Ecto neural progenitor cell (in vitro differentiated cells): ENCODE results near the gene TGFA.
A peak's percentile ranks its signal among the peaks of the same experiment; 100 is the strongest.

ENCODE experiments used
- DNase-seq: peaks from one replicate; pipeline ENCODE4 v3.0.0-alpha.2; 2018; ENCODE audit warnings: low spot score

The TGFA gene

DNA sequence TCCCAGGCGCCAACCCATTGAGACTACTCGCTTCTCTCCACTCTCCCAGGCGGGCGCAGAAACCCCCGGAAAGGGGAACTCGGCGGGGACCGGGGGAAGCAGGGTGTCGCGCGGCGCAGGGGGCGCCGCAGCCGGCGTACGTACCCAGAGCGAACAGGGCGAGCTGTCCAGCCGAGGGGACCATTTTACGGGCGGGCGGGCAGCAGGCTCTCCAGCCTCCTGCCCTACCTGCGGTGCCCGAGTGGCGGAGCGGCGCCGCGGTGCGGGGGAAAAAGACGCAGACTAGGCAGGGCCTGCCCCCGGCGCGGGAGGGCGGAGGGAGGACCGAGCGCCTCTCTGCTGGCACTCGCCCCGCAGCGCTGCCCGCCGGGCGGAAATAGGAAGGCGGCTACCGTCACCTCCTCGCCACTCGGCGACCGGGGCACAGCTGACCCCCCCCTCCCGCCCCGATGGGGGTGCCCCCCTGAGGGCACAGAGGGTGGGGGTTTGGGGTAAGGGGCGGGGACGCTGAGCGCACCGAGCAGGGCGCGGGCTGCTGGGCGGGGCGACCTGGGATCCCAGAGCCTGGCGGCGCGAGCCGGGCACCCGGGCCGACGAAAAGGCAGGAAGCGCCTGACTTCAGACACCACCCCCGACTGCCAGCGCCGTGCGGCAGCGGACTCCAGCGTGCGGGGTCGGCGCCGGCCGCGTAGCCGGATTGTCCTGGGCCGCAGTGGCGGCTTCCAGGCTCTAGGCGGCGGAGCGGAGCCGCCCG lies at the start of gene TGFA:
Gene TGFA (minus strand): TSS at position 243 of the 754 bp plus-strand sequence. CDS start 59 bp downstream, at position 184.
- peak; percentile 90 for DNase-seq

DNA sequence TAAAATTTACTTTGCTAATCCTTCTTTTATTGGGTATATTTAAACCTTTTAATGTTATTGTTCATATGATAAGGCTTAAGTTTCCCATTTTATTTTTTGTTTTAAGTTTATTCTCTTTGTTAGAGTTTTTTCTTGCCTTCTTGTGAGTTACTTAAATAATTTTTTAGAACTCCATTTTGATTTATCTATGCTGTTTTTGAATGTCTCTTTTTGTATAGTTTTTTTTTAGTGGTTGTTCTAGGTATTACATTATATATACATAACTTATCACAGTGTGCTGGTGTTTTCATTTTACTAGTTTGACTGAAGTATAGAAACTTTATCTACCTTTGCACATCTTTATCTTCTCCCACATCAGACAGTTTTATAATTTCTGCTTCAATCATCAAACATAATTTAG lies 49.4 kb upstream of the TGFA start:
- no peak for DNase-seq

DNA sequence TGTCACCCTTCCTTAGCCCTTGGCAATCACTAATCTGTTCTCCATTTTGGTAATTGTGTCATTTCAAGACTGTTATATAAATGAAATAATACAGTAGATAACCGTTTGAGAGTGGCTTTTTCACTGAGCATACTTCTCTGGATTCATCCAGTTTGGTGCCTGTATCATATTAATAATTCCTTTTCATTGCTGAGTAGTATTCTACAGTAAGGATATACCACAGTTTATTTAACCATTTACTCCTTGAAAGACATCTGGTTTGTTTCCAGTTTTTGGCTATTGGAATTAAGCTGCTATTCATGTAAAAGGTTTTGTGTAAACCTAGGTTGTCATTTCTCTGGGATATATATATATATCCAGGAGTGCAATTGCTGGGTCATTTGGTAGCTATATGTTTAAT lies 44.6 kb upstream of the TGFA start:
- DNase-seq = no peak

DNA sequence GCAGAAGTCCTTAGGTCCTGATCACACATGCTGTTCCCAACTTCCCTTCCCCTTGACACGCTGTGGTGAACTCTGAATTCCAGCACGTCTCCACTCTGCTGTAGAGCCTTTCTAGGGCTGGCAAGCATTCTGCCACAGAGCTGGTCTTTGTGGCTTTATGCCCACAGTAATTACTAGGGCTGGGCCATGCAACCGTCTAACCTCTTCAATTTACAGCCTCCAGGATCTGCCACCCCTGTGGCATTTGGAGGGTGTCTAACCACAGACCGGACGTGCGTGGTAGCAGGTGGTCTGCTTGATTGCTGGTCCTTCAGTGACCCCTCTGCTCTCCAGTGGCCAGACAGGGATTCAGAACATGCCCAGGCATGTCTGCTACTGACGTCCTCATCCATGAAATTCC lies 43.1 kb upstream of the TGFA start:
- DNase-seq = no peak

DNA sequence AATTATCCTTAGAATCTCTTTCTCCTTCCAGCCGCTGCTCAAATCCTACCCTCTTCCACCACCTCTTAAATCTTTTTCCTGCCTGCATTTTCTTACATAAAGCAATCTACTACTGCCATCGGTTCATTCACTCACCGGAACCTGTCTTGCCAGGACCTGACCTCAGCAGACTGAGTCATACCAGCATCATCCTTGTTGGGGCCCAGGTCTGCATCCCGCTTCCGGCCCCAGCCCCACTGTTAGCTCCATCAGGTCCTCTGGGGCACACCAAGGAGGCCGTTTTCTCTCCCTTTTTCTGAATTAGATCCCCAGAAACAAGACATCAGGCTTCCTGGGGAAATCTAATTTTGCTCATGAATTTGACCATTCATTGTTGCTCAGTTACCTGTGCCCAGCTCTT lies 42.7 kb upstream of the TGFA start:
- DNase-seq = no peak

DNA sequence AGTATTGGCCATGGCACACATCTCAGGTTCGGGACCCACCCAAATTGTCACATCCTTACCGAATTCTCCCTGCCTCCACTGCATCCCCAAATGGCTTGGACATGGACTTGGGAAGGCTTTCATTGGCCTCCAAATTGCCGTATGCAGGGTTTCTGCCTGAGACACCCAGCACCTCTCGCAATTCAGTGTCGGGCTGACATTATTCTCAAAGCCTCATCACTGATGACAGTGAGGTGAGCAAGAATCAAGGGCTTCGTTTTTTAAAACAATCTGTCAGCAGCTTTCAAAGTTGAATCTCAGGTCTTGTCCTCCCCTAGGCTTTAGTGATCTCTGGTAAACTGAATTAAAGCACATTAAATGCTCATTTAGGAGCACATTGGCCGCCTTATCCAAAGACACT lies 29.5 kb upstream of the TGFA start:
- DNase-seq = no peak

DNA sequence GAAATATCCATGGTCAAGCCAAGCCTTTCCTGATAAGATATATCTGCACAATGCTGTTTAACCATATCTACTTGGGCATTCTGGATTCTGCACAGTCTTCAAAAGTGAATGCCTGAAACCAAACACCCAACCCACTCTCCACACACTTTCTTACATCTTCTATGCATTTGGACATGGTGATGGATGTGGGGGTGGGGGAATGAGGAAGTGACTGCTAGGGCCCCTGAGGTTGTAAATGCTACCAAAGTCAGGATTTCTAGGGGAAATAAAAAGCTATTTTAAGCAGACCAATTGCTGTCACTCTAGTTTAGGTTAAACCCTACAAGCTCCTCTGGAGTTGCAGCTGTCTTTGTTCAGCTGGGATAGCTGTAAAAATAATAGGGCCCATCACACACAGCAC lies 26.7 kb upstream of the TGFA start:
- no peak for DNase-seq

DNA sequence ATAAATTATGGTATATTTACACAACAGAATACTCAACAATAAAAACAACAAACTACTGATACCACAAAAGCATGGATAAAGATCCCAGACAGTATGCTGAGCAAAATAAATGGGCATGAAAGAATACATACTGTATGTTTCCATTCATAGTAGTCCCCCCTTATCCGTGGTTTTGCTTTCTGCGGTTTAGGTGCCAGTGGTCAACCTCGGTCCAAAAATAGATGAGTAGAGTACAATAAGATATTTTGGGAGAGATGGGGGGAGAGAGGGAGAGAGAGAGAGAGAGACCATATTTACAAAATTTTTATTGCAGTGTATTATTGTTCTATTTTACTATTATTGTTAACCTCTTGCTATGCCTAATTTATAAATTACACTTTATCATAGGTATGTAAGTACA lies 21.0 kb upstream of the TGFA start:
- no peak for DNase-seq

DNA sequence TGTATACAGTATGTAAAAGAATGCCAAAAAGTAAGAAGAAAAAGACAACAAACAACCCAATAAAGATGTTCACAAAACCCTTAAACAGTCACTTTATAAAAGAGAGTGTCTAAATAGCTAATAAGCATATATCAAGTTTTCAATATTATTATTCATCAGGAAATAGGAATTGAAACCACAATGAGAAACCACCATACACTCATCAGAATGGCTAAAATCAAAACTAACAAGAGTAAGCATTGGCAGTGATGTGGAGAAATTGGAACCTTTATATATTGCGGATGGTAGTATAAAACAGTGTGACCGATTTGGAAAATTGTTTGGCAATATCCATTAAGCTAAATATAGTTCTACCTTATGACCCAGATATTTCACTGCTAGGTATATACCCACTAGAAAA lies 20.5 kb upstream of the TGFA start:
- no peak for DNase-seq

DNA sequence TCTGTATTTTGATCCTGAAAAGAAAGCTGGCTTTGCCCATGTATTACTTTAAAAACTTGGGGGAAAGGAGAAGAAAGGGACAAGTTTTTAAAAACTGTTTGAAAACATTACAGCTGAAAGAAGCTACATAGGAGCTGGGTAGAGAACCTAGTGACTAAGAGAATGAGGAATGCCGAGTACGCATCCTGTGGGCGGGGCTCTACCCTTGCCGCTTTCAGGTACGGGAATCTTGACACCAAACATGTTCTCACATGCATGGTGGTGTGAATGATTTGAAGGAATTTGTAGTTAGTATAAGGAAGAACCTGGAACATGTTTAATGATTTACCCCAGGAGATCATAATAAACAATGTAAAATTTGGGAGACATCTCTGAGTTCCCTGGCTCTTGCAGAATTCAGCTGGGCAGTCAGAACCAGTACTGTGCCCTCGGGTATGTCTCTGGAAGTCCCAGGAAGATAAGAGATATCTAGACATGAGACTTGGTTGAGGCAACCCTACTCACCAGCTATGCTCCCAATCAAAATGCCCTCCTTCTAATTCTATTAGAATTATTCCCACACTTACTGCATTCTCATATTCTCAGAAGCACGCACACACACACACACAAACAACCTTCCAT lies 16.5 kb upstream of the TGFA start:
- no peak for DNase-seq

DNA sequence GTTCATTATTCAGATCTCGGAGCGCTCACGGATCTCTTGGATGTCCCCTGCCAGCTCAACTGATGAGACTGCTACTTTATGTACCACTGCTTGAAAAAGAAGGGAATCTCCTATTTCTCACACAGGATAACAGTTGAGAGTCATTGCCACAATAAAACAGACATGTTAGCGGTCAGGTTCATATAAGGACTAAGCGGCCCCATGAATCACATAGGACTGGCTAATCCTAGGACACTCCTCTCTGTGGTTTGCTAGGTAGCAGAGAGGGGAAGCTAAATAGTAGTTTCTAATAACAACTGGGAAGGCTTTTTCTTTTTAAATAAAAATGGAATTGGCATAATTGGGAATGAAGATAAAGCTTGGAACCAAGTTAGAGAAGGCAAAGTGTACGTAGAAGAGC lies 15.9 kb upstream of the TGFA start:
- DNase-seq = no peak

DNA sequence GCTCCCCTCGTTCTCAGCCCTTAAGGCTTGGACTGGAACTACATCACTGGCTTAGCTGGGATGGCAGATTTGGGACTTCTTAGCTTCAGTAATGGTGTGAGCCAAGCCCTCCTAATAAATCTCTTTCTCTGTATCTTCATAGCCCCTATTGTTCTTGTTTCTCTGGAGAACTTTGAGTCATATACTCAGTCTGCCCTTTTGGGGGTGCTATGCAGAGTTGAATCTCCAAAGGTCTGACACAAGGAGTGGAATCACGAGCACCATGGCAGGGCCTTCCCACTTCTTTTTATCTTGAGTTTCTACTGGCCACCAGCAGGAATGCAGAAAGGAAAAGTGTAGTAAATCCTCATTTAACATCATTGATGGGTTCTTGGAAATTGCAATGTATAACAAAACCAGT lies 13.3 kb upstream of the TGFA start:
- DNase-seq = no peak

DNA sequence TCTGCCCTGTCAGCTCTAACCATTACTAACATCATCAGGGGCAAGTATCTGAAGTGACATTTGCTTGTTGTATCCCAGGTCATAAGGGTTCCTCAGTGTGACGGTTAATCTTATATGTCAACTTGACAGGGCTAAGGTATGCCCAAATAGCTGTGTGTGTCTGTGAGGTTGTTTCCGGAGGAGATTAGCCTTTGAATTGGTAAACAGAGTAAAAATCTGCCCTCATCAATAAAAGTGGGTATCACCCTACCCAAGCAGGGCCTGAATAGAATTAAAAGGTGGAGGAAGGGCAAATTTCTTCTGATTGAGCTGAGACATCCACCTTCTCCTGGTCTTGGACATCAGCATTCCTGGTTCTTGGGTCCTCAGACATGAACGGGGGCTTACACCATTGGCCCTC lies 12.8 kb upstream of the TGFA start:
- DNase-seq = no peak

DNA sequence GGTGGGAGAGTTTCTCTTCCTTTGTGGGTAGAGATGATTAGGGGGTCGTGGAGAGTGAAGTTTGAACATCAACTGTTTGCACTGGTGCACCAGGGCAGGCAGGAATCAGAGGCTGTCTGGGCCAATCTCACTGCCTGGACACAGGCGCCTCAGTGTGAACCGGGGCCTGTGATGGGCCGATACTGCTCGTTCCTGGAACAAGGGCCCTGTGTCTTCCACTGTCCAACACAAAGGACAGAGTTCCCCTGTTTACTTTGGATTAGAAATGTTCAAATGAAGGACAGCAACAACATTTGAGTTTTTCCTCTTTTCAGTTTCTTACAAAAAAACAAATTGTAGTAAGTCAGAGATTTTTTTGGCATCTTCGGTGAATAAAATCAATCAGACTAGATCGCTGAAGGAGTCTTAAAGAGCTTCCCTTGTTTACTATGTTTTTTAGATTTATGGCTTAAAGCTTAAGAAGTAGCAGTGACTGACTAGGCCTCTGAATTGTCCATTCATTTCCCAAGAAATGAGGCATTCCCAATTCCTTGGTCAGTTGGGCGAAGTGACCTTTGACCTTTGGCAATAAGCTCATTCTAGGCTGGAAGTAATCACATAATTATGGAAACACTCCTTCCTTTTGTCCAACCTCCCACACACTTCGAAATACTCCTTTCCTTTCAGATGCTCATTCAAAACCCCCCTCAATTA lies 11.6 kb upstream of the TGFA start:
- peak; percentile 53 for DNase-seq

DNA sequence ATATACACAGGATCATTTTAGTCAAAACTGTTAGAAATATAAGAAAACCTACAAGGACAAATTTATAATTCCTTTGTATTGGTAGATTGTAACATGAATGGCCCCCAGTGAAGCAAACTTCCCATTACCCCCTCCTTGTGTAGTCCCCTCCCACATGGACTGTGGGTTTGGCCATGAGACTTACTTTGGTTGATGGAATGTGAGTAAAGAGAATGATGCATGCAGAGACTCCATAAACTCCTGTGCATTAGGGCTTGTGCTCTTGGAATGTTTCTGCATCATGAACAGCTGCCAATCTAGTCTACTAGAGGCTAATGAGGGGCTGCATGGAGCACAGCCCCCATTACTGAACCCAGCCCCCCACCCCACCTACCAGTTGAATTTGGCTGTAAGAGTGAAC lies 8.3 kb upstream of the TGFA start:
- no peak for DNase-seq

DNA sequence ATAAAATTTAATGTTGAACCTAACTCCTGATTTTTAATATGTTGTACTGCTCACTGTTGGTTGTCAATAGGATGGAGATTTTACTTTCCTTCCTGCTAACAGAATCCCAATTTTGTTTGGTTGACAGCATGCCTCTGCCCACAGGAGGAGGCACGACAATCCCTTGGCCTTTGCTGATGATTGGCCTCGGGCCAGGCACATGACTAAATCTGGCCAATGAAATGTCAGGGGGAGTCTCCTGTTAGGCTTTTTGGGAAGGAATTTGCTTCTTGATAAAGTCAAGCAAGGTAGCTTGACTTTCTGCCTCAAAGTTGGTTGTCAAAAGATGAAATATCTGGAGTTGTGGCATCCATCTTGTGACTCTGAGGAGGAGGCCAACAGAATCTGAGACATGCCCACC lies 6.8 kb upstream of the TGFA start:
- no peak for DNase-seq

DNA sequence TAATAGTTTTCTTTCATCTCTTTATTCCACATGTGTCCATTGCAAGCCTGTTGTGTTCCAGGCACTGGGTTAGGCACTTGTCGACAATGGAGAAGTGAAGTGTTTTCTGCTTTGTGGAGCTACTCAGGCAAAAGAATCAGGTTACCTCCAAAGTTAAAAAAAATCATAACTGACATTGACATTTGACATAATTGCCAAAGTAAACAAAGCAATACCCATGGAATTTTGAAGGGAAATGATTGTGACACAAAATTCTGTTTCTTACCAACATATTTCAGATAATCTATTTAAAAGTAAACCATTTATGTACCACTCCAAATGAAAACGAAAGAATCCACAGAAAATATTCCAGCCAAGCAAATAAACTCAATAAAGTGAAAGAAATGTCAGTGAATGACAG lies 6.4 kb upstream of the TGFA start:
- DNase-seq = no peak

DNA sequence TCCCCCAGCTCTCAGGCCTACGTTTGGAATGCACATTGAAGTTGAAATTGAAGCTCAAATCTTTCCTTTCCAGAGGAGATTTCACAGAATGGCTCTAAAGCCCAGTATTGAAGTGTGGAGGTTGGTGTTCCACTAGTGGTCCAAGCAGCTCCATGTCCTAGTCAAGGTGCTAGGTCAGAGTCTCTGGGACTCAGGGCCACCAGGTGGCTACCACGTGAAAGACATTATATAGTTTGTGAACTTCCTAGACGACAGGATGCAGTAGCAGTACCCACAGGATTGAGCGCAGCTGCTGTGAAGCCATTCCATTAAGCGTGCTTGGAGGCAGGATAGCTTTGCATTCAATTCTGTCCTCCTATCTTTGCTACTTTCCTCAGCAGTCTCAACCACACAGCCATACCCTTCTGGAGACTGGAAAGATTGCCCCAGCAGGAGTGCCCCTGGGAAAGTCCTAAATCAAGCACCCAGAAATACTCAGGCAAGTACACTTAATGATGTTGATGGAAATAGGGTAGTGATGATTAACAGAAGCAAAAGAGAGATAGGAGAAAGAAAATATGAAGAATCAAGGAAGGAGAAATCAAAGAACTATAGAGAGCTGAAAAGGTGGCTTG lies 4.7 kb upstream of the TGFA start:
- DNase-seq = peak; percentile 38

DNA sequence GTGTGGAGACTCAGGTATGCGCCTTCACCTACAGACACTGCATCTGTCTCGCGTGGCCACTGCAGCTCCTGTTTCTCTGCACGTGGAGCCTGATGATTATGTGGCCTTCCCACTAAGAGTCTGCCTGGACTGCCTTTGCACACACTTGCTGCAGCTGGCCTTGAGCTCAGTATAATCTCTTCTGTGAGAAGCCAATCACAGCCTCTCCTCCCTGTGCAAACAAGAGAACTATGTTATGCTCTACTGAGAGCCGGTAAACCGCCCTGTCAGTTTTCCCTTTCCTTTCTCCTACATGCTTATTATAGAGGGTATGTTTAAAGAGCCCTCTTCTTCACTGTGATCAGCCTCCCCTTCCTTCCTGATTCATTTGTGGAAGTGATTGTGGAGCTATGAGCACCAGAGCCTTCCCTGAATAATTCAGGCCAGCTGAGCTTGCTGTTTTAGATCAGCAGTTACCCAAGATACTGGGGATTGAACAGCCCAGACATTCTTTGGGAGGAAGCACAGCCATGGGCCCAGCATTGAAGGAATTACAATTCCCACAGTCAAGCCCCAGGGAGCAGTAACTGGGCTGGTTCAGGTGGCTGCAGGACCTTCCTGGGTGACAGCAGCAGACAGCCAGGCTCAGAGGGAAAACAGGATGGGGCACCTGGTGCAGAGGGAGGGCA lies 3.7 kb upstream of the TGFA start:
- DNase-seq = peak; percentile 43

DNA sequence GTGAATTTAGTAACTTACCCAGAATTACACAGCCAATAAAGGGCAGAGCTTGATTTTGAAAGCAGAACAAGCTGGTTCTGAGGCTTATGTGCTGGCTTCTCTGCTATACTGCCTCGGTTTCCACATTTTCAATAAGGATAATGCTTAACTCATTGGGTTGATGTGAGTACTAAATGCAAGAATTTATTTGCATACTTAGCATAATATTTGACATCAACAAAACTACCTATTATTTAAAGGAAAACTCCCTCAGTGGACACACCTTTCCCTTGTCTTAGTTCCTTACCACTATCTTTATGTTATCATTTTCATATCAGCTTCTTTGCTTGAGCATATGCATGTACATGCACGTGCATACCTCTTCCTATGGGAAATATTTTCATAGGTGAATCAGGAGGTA lies 3.0 kb upstream of the TGFA start:
- DNase-seq = no peak

DNA sequence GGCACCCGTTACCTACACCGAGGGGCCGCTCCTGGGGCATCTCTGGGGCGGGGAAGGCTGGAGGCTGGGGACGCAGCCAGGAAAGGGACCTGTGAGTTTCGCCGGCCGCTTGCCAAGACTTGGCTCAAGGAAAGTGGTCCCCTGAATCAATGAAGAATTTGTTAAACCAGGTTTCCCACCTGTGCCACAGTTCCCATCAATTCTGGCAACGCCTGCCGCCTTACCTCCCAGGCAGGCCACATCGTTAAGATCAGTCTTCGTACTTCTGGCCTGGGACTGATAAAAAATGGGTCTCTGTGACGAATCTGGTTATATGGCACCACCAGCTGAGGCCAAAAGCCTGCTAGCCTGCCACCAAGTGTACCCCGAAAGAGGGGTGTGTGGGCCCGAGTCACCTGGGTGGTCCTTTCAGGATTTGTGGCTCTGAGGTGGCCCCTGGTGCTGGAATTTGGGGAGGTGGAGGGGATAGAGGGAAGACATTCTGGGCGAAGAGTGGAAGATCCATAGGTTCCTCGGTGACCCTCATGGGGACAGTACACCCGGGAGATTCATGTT lies 789 bp upstream of the TGFA start:
- no peak for DNase-seq

DNA sequence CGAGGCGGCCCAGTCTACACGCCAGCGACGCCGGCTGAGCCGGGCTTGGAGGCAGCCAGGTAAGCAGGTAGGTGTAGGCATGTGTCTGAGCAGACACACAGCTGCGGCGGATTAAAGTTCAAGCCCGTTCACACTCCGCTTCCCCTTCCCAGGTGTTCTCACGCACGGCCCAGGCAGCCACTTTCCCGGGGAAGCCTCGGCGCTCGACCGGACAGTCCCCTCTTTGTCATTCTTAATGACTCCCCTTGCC lies 367 bp downstream of the TGFA start:
- no peak for DNase-seq
